Thymus (tissue), 14 donors: ENCODE measurements around the gene NEAT1. TPM values are rescaled to one million over a fixed set of nuclear protein-coding genes. Genes with fewer than 3 reads are reported as not detected.

Source experiments
- DNase-seq, 9 donors: peaks; one replicate each; pipeline ENCODE4 v3.0.0-alpha.2; 2013; ENCODE audit warnings: low spot score in 9 of 9, low read depth in 6 of 9, missing footprints in 1 of 9
- H3K27ac ChIP-seq, 2 donors: one replicate each; pipeline ENCODE4 v1.5.1; 2013; ENCODE audit warnings: control low read depth in 1 of 2, low read depth in 1 of 2, low read length in 1 of 2, mild to moderate bottlenecking in 1 of 2, moderate library complexity in 1 of 2
- H3K27me3 ChIP-seq, 2 donors: one replicate each; pipeline ENCODE4 v1.5.1; 2013; ENCODE audit warnings: low read length in 1 of 2; ENCODE audit not compliant: control insufficient read depth in 2 of 2, insufficient read depth in 1 of 2
- H3K36me3 ChIP-seq, 2 donors: one replicate each; pipeline ENCODE4 v1.5.1; 2013; ENCODE audit warnings: low read length in 1 of 2, mild to moderate bottlenecking in 1 of 2, moderate library complexity in 1 of 2; ENCODE audit not compliant: control insufficient read depth in 2 of 2, insufficient read depth in 2 of 2
- H3K4me1 ChIP-seq, 2 donors: one replicate each; pipeline ENCODE4 v1.5.1; 2013; ENCODE audit warnings: low read length in 2 of 2; ENCODE audit not compliant: control insufficient read depth in 2 of 2, insufficient read depth in 2 of 2
- H3K4me3 ChIP-seq, 2 donors: one replicate each; pipeline ENCODE4 v1.5.1; 2013; ENCODE audit warnings: low read length in 2 of 2, control low read depth in 1 of 2, mild to moderate bottlenecking in 1 of 2
- H3K9me3 ChIP-seq, 2 donors: one replicate each; pipeline ENCODE4 v1.5.1; 2013; ENCODE audit warnings: low read length in 1 of 2, mild to moderate bottlenecking in 1 of 2; ENCODE audit not compliant: control insufficient read depth in 2 of 2, insufficient read depth in 1 of 2
- WGBS: extraction: QIAGEN DNeasy Blood & Tissue Kit; methylation state at CpG from one replicate; pipeline ENCODE4 v1.1.7; 2013; 5-methylcytosine and 5-hydroxymethylcytosine counted together
- long read RNA-seq, 10 donors: transcript quantifications; one replicate each; lab custom pipeline, GENCODE V29; 2026
- polyA plus RNA-seq: library from polyadenylated mRNA; stranded (reverse); fragments of 200-250 nt; gene quantifications from one replicate; pipeline ENCODE4 v1.2.3, GENCODE V29; 2013
- total RNA-seq: library from RNA; stranded (reverse); fragments of 120-200 nt; gene quantifications from one replicate; pipeline ENCODE4 v1.2.4, GENCODE V29; 2013
- donor health status: healthy.

Gene NEAT1
- 9.2 TPM for total RNA-seq
- polyA plus RNA-seq, result 3,325 TPM
- long read RNA-seq, donor 1, full-length matches to known transcripts, result 8 of 8 reads
- long read RNA-seq, donor 1, partial matches to known transcripts, result 0 of 8 reads
- long read RNA-seq, donor 1, other reads (novel, unspliced or antisense), result 0 of 8 reads
- long read RNA-seq, donor 2, result 0 reads
- long read RNA-seq, donor 3, full-length matches to known transcripts, result 201 of 201 reads
- long read RNA-seq, donor 3, partial matches to known transcripts, result 0 of 201 reads
- long read RNA-seq, donor 3, other reads (novel, unspliced or antisense), result 0 of 201 reads
- long read RNA-seq, donor 4, full-length matches to known transcripts, result 65 of 65 reads
- long read RNA-seq, donor 4, partial matches to known transcripts, result 0 of 65 reads
- long read RNA-seq, donor 4, other reads (novel, unspliced or antisense), result 0 of 65 reads
- long read RNA-seq, donor 5, full-length matches to known transcripts, result 220 of 220 reads
- long read RNA-seq, donor 5, partial matches to known transcripts, result 0 of 220 reads
- long read RNA-seq, donor 5, other reads (novel, unspliced or antisense), result 0 of 220 reads
- long read RNA-seq, donor 6, full-length matches to known transcripts, result 71 of 71 reads
- long read RNA-seq, donor 6, partial matches to known transcripts, result 0 of 71 reads
- long read RNA-seq, donor 6, other reads (novel, unspliced or antisense), result 0 of 71 reads
- long read RNA-seq, donor 7, full-length matches to known transcripts, result 67 of 67 reads
- long read RNA-seq, donor 7, partial matches to known transcripts, result 0 of 67 reads
- long read RNA-seq, donor 7, other reads (novel, unspliced or antisense), result 0 of 67 reads
- long read RNA-seq, donor 8, full-length matches to known transcripts, result 15 of 15 reads
- long read RNA-seq, donor 8, partial matches to known transcripts, result 0 of 15 reads
- long read RNA-seq, donor 8, other reads (novel, unspliced or antisense), result 0 of 15 reads
- long read RNA-seq, donor 9, full-length matches to known transcripts, result 46 of 46 reads
- long read RNA-seq, donor 9, partial matches to known transcripts, result 0 of 46 reads
- long read RNA-seq, donor 9, other reads (novel, unspliced or antisense), result 0 of 46 reads
- long read RNA-seq, donor 10, full-length matches to known transcripts, result 21 of 21 reads
- long read RNA-seq, donor 10, partial matches to known transcripts, result 0 of 21 reads
- long read RNA-seq, donor 10, other reads (novel, unspliced or antisense), result 0 of 21 reads

GRCh38 chr11:65422633-65423515 lies at the start of gene NEAT1:
Gene NEAT1 (plus strand): TSS chr11:65422798.
- Histone ChIP-seq H3K4me1 (peaks cover 44 to 91% of the 10 kb centered on the region in 2 donors), H3K9me3 (peaks cover 0 to 4% of the 10 kb centered on the region in 2 donors), H3K4me3 (peak within 1 kb of the TSS; percentile 63 to 83), H3K36me3 (peaks cover 7 to 9% of the 10 kb centered on the region in 2 donors), H3K27me3 (no peaks in the 10 kb centered on the region), H3K27ac (peak within 1 kb of the TSS; percentile 95 to 98)
- 9% methylated on average over 40 of the region's 40 CpGs for WGBS
- DNase-seq, result peak in 4 of 9 donors; percentile 65 to 87 (median 75)

GRCh38 chr11:65373839-65374580 lies 48.6 kb upstream of the NEAT1 start:
- Histone ChIP-seq H3K27me3 (no peaks in the 10 kb centered on the region), H3K36me3 (peaks cover 0 to under 1% of the 10 kb centered on the region in 2 donors), H3K4me3 (no peak overlapping the region), H3K27ac (no peak overlapping the region), H3K4me1 (no peaks in the 10 kb centered on the region), H3K9me3 (peaks cover 0 to 1% of the 10 kb centered on the region in 2 donors)
- no peak for DNase-seq
- 96% methylated on average over 14 of the region's 14 CpGs for WGBS

- H3K36me3 ChIP-seq, result peaks cover 4 to 8% of the 10 kb centered on the region in 2 donors
- WGBS, result 93% methylated on average over 8 of the region's 8 CpGs
- no peak overlapping the region for H3K4me3 ChIP-seq
- H3K9me3 ChIP-seq, result peaks cover 0 to 1% of the 10 kb centered on the region in 2 donors
- no peaks in the 10 kb centered on the region for H3K27me3 ChIP-seq
- no peaks in the 10 kb centered on the region for H3K4me1 ChIP-seq
- no peak overlapping the region for H3K27ac ChIP-seq
- DNase-seq, result no peak
Measured at GRCh38 chr11:65375012-65375411, 47.6 kb upstream of the NEAT1 start.

- Histone ChIP-seq H3K27ac (no peak overlapping the region), H3K9me3 (peaks cover 0 to 1% of the 10 kb centered on the region in 2 donors), H3K4me1 (peaks cover 3 to 6% of the 10 kb centered on the region in 2 donors), H3K36me3 (peaks cover 4 to 8% of the 10 kb centered on the region in 2 donors), H3K27me3 (no peaks in the 10 kb centered on the region), H3K4me3 (no peak overlapping the region)
- DNase-seq, result no peak
- WGBS, result 97% methylated on average over 16 of the region's 16 CpGs
Measured at GRCh38 chr11:65376138-65376713, 46.4 kb upstream of the NEAT1 start.

GRCh38 chr11:65377036-65377435 lies 45.6 kb upstream of the NEAT1 start:
- Histone ChIP-seq H3K27ac (no peak overlapping the region), H3K27me3 (no peaks in the 10 kb centered on the region), H3K9me3 (peaks cover 0 to 1% of the 10 kb centered on the region in 2 donors), H3K36me3 (peaks cover 4 to 8% of the 10 kb centered on the region in 2 donors), H3K4me3 (no peak overlapping the region), H3K4me1 (peaks cover 7 to 14% of the 10 kb centered on the region in 2 donors)
- 96% methylated on average over 8 of the region's 8 CpGs for WGBS
- DNase-seq, result no peak

GRCh38 chr11:65377777-65378176 lies 44.8 kb upstream of the NEAT1 start:
- no peak overlapping the region for H3K4me3 ChIP-seq
- 97% methylated on average over 8 of the region's 8 CpGs for WGBS
- no peaks in the 10 kb centered on the region for H3K27me3 ChIP-seq
- DNase-seq, result no peak
- peaks cover 0 to 1% of the 10 kb centered on the region in 2 donors for H3K9me3 ChIP-seq
- H3K36me3 ChIP-seq, result peaks cover 4 to 8% of the 10 kb centered on the region in 2 donors
- H3K27ac ChIP-seq, result peak overlapping the region in 1 of 2 donors; percentile 16
- peaks cover 13 to 22% of the 10 kb centered on the region in 2 donors for H3K4me1 ChIP-seq

GRCh38 chr11:65378208-65378927 lies 44.2 kb upstream of the NEAT1 start:
- H3K4me1 ChIP-seq, result peaks cover 16 to 28% of the 10 kb centered on the region in 2 donors
- peak overlapping the region in 1 of 2 donors; percentile 16 for H3K27ac ChIP-seq
- no peak for DNase-seq
- H3K9me3 ChIP-seq, result peaks cover 0 to 1% of the 10 kb centered on the region in 2 donors
- H3K4me3 ChIP-seq, result no peak overlapping the region
- H3K27me3 ChIP-seq, result no peaks in the 10 kb centered on the region
- WGBS, result 61% methylated on average over 19 of the region's 19 CpGs
- H3K36me3 ChIP-seq, result peaks cover 4 to 8% of the 10 kb centered on the region in 2 donors
